ENCODE data around the gene ACTN1.
"Not testable (repeated sequence)": the region's sequence is repeated elsewhere in the genome, so short reads cannot be mapped to it uniquely, and the experiment has no call there.

ACTN1 gene

DNA sequence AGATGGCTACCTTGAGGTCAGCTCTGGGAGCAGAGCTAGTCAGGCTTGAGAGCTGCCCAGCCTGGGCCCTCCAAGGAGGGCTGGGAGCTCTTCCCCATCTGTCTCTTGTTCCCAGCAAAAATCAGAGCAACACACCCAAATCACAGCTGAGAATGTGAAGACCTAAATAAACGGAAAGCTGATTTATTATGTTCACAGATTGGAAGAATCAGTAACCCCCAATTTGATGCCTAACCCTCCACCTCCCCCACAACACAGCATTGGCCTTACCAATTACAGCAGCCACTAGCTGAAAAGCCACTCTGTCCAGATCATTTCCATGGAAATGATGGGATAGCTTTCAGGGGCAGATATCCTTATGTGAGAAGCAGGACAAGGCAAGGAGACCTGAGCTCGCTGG is 7.1 kb upstream of the ACTN1 start:
- DNase-seq = no peak

DNA sequence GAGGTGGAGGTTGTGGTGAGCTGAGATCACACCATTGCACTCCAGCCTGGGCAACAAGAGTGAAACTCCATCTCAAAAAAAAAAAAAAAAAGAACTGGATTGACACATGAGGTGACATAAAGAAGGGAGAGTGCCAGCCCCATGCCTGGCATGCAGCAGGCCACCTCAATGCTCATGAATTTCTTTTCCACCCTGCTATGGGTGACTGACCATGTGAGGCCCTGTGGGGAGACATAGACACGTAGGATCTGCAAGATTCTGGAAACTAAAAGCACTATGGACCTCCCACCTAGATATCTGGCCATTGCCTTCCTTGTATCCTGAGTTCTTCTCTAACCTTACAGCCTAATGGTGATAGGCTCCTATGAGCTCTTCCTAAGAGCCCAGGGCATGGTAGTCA is 5.6 kb upstream of the ACTN1 start:
- DNase-seq = no peak

DNA sequence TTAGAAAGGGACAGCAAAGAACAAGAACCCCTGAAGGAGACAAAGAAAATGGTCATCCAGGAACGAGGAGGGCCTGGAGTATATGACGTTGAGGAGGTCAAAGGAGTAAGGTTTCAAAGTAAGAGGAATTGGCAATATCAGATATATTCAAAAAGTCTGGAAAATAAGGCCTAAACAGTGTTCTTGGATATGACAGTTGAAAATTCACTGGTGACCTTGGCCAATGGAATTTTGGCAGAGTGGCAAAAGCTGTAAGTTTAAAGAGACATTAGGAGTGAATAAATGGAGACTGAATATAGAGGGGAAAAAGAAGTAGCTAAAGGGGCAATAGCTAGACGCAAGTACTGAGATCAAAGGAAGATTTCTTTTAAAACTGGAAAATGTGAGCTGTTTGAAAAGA is 4.1 kb upstream of the ACTN1 start:
- DNase-seq = no peak

DNA sequence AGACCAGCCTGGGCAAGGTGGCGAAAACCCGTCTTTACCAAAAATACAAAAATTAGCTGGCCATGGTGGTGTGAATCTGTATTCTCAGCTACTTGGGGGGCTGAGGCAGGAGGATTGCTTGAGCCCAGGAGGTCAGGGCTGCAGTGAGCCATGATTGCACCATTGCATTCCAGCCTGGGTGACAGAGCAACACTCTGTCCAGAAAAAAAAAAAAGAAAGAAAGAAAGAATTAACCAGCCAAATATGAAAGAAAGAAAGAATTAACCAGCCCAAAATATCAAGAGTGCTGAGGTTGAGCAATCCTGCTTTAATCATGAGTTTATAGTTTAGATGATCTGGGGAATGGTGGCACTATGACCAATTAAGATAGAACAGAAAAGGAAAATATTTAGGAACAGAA is 3.5 kb upstream of the ACTN1 start:
- no peak for DNase-seq

DNA sequence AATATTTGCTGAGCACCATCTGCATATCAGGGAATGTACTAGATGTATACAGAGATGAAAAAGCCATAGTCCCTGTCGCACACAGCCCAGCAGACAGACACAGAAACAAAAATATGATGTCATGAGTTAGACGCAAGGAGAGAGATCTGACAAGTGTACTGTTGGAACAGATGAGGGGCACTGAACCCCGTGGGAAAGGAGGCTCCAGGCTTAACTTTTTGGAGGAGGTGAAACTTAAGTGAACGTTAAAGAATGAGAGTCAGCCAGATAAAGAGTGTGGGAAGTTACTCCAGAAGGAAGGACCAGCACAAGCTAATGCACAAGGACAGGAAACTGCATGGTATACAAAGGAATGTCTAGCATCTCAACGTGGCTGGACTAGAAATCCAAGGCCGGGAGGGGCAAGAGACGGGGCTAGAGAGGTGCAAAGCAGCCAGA is 2.5 kb upstream of the ACTN1 start:
- no peak for DNase-seq

DNA sequence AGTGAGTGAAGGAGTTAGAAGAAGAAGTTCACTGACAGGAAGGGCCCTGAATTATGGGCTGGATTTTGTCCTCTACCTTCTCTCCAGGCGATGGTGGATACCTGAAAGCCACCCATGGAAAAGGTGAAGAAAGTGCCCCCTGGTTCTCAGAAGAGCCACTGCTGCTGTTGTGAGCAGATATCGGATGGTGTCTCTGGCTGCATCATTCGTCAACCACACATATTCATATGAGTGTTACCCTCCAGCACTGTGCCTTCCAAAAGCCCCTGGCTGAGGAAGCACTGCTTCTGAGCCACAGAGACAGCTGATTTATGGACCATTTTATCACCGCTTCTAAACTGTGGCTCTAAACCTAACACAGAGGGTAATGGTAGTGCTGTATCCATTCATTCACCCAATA is 2.0 kb upstream of the ACTN1 start:
- no peak for DNase-seq

DNA sequence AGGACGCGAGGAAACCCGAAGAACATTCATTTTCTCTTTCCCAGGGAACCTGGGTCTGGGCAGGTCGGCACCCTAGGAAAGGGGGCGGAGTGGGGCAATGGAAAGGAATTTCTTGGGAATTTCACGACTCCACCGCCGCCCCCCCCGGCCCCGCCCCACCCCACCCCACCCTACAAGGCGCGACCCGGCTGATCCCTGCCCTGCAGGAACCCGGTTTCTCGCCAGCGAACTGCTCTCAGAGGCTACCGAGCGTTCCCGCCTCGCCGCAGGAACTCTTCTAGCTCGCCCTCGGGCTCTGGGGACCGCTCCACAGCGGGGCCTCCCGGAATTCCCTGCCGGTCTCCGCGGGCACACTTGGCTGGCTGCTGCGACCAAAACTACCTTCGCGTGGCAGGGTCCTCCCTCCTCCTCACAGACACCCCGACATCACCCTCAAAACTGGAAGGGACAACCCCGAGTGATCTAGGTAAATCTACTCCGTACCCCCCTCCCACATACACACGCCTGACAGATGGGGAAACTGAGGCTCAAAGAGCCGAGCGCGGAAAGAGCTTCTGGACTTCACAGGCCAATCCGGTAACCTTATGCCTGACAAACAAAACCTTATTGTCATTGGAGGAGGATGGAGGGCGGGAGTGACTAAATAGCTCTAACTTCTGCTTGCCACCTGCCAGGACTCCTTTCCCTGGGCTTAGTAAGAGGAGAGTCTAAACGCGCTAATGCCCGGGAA is 785 bp upstream of the ACTN1 start:
- no peak for DNase-seq

DNA sequence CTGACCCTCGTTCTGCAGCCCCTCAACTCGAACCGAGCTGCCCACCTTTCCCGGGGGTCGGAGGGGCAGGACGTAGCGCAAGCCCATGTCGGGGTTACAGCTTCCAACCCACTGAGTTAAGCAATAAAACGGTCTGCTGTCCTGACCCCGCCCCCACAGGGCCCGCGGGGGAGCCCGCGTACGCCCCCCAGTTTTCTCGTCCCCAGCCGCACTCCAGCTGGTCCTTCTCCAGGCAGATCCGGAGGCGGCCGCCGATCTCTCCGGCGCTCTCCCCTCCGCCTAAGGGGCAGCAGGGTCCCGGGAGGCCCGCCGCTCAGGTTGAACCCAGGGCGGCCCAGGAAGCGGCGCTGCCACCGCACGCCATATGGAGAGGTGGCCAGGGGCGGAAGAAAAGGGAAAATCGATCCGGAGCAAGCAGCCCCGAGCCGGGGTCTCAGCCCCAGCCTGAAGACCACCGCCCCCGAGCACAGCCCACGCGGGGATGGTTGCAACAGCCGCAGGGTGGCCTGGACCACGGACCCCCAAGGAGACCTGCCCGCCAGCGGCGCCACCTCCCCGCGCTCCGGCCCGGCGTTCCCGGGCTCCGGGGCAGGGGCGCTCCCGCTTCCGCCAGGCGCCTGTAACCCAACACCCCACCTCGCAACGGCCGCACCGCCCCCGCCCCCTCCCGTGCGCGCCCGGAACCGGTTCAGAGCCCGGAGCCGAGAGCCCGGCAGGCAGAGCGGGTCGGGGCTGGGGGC is 760 bp downstream of the ACTN1 start:
- DNase-seq = peak; percentile 24

DNA sequence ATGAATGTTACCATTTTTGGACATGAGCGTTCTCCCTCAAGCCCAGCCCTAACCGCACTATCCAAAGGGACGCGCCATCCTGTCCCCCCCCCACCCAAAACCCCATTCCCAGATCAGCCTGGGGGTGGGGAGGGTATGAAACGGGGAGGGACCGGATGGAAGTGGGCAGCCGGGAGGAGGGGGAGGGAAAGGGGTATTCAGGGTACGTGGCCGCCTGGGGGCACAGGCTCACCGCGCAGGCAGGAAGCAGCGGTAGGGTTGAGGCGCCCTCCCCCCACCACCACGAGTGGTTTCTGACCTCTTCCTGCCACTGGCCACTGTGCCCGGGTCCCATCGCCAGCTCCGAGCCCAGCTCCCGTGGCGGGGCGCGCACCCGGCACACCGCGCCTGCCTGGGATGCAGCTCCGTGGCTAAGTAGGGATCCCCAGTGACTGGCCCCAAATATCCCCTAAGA is 1.4 kb downstream of the ACTN1 start:
- DNase-seq = peak; percentile 51

DNA sequence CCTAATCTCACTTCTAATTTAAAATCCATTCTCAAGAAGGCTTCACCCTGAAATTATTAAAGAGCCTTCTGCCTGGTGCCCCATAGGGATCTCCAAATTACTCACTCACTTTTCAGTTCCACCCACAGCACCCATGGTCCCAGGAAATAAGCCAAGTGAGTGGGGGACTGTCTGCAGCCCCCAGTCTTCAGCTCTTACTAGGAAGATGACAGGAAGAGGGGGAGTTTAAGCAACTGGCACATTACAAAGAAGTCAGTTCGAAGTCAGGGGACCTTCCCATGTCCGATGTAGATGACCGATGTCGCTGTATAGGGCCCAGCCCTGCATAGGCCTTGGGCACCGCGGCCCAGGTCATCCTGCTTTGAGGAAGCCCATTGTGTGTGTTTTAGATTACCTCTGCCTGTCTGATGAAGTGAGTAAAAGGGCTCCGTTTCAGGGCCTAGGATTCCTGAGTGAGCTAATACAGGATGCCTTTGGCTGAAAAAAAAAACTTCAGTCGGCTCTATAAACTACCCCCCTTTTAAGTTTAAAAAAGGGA is 1.9 kb downstream of the ACTN1 start:
- DNase-seq = no peak

DNA sequence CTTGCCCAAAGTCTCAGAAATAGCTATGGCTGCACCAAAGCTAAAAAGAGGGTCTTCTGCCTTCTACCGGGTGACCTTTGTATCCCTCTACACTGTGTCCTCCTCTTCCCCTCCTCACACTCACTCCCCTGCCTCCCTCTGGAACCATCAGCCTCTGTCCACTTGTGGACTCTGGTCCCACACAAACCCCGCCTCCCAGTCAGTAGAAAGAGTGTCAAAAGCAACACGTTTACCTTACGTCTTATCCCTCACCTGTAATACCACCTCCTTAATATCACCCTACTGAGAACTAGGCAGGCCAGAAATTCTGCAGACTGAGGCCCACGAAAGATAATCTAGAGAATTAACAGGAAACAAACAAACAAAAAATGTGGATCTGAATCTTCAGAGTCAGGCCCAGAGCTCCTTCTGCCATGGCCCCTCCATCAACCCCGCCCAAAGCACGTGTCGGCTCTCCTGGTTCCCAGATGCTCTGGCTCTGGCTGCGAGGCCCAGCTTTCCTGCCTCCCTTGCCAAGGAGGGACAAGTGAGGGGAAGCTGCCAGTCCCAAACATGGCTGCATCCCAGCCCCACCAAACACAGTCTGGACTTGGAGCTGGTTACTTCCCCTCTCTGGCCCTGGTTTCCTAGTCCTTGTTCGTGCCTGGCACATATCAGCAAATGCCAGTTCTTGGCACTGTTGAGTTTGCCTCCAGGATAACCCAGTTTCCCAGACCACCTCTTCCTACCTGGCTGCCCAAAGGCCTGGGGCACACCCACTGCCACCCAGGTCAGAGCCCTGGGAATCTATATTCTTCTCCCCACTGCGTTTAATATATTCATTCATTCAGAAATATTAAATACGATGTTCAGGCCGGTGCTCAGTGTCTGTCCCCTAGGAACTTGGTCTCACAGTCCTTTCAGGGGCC is 2.7 kb downstream of the ACTN1 start:
- DNase-seq = no peak

DNA sequence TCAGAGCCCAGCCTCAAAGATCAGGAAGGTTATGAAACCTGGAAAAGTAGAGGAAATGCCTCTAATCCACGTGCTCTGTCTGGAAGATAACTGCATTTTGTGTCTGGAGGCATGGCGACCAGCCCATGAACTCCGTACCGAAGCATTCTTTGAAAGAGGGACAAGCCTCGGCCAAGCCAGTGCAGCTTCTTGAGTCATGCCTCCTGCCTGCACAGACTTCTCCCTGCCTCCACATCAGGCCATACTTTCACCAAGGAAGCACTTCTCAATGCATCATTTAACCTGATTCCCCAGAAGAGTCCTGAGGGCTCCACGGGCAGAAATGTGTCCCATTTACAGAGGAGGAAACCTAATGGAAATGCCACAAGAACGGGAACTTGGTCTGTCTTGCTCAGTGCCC is 3.4 kb downstream of the ACTN1 start:
- no peak for DNase-seq

DNA sequence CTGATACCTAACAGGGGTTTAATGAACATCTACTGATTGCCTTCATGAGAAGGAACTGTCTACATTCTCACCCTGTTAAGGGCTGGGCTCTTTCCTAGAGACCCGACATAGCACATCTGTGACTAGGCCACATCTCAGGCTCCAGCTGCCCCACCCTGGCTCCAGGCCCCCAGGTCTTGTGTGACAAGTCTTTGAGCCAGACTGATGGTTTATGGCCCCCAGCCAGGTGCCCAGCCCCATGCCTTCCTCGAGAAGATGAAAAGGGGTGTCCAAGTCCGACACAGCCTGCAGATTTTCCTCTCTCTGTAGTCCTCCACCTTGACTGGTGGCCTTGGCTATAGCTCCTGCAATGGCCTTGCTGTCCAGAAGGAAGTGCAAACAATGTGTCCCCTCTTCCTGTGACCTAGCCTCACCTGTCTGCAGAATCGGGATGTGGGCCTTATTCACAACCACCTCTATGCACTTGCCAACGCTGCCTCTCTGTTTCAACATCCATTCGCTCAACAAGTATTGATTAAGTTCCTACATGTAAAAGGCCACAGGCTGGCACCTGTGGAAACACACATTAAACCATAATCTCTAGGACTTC is 4.2 kb downstream of the ACTN1 start:
- no peak for DNase-seq

DNA sequence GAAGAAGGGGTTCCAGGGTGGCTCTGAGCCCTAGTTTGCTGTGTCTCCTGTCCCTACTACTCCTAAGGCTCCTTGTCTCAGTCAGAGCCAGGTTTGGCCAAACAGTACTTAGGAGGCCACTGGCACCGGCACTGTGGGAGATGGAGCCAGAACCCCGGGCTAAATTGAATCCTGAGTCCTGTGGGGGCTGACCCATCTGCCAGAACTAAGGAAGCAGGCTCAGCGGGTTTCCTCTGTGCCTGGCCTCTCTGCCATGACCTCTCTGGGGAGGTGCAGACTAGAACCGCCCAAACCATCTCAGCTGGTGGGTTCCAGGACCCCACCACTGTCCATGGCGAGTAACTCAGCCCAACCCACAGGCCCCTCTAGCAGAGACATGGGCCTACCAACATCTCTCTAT is 5.5 kb downstream of the ACTN1 start:
- DNase-seq = no peak

DNA sequence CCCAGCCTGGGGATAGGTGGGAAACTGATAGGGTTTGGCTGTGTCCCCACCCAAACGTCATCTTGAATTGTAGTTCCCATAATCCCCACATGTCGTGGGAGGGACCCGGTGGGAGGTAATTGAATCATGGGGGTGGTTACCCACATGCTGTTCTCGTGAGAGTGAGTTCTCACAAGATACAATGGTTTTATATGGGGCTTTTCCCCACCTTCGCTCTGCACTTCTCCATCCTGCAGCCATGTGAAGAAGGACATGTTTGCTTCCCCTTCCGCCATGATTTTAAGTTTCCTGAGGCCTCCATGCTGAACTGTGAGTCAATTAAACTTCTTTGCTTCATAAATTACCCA is 5.9 kb downstream of the ACTN1 start:
- DNase-seq = not testable (repeated sequence)

DNA sequence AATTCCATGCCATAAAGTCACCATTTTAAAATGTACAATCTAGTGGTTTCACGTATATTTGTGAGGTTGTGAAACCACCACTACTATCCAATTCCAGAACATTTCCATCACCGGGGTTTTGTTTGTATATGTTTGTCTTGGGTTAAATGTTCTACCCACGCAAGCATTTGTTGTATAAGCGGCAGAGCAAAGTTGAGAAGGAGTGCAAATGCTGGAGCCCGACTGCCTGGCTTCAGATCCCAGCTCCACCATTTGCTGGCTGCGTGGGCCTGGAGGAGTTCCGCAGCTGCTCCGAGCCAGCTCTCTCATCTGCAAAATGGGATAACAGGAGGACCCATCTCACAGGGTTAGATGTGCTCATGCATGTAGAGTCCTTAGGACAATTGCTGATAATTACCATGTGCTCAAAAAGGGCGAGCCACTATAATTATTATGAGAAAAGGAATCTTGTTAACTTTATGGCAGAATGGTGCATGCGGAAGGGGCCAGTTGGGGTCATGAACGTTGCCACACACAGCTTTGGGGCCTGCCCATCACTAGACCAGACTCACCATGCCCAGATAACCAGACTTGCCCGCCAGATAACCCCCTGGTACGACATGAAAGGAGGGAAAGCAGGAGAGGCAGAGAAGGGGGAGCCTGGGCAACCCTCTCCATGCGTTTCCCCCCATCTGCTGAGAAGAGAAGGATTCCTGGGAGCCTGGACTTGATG is 6.4 kb downstream of the ACTN1 start:
- no peak for DNase-seq

DNA sequence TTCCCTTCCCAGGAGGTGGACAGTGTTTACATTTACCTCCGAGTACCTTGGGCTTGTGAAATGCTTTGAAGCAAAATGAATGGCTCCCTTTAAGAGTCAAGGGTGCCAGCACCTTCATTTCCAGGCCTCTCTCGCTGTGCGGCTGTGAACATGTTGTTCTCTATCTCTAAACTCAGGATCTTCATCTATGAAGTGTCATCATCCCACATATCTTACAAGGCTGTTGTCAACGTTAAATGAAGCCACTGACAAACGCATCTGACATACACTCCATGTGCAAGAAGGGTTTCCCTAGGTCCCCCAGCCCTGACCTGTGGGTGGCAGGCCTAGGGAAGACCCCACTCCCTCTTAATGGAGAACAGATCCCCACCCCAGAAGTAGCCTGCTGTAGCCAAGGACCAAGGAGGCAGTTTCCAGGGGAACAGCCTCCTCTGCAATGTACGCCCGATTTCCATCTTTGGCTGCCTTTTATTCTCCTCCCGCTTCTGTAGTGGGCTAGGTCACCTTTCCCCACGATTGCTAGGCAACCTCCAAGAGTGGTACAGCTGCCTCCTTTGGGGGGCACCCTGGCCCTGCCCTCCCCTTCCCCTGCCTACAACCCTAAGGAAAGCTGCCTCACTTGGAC is 7.6 kb downstream of the ACTN1 start:
- no peak for DNase-seq

DNA sequence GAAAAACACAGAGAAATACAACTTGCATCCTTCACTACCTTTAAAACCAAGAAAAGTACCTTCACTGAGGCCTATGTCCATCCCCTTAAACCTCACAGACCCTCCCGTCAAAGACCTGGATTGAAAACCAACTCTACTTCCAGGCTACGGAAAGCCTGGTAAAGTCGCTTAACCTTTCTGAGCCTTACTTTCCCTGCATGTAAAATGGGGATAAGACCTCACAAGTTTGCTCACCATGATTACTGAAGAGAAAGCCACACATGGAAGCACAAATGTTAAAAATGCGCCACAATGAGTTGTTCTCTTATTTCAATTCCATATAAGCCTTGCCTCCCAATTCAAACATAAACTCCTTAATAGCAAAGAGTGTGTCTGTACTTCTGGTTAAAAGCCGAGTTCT is 8.4 kb downstream of the ACTN1 start:
- no peak for DNase-seq

DNA sequence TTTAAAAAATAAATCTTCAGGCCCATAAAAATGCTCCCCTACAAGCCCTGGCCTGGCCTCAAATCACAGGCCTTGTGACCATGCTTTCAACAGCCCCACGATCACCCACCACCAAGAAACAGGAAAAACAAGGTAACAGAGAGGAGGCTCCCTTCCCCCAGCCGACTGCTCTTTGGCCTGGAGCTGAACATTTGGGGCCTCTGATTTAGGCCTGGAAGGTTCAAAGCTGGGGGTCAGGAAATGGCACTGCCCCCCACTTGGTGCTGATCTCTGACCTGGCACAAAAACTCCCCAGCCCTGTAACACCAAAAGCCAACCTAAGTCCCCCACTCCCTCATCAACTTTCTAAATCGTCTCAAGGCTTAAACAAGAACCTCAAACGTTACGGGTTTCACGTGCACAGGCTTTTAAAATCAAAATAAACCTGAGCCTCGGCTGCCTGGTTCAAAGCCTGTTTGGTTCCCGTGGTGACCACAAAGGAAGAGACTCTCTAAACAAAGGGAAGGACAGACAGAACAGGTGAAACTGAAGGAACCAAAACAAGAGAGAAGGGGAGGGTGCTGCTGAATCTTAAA is 9.0 kb downstream of the ACTN1 start:
- peak; percentile 68 for DNase-seq

DNA sequence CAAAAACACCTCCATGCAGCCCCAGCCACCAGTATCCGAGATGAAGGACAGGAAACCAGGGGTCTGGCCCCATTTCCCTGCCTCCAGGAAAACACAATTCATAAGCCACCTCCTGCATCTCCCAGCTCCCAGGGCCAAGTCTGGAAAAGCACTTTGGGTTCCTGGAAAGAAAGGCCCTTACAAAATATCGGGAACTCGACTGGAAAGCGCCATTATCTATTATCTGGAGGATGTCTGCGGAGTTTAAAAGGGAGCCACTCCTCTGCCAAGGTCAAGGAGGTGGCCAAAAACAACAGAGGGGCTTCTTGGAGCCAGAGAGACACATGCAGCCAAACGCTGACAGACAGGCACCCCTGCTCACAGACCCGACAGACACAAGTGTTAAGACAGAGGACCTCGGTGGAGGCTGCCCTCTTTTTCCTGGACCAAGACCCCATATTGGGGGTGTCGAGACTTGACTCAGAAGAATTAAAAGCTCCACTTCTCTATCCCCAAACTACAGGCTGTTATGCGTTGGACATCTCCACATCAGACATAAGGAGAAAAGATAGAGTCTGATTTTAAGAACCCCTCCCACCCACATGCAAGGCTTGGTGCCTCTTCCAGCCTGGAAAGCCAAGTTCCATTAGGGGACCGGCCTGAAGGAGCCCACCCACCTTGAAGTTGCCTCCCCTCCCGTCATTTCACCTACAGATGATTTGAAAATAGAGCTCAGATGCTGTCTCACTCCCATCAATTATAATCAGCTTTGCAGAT is 9.6 kb downstream of the ACTN1 start:
- DNase-seq = no peak

DNA sequence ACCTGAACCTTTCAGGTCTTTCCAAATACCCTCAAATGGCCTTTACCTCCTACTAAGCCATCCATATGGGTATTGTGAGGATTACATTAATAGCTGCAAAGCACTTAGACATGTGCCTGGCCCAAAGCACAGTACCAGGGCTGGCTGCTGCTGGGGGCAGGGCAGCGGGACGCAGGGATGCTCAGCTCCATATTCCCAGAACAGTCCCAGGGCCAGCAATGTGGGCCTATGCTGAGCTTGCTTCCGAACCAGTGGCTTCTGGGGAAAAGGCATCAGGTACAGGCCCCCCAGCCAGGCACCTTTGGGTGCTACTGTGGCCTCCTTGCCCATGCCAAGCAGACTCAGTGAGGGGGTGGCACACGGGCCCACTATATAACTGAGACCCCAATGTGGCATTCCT is 10.4 kb downstream of the ACTN1 start:
- DNase-seq = no peak
